ENCODE results near the gene EGFL8. TPM values are rescaled to one million over a fixed set of nuclear protein-coding genes. Genes with fewer than 3 reads are reported as not detected.
A peak's percentile ranks its signal among the peaks of the same experiment; 100 is the strongest.

EGFL8 gene
- total and polyA plus RNA-seq, 9 of the 15 experiments (the other 6 are each of a cell fraction or from before 2014, with no cell fraction given) = 2.2 to 47.4 (median 14.2) TPM

DNA sequence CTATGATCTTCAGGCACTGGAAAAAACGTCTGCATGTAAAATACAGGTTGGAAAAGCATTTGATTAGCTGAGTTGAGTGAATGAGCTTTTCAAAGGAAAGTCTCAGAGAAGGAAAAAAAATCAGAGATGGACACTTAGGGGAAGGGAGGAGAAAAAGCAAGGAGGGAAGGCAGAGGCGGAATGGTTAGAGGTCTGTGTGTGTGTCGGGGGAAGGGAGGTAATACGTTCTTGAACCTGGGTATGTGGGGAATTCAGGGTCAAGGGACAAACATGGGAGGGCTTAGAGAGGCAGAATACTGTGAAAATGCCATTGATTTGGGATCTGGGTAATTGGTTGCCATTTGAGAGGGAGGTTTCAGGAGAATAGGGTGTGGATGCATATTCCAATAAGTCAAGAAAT lies 17.7 kb upstream of the EGFL8 start:
- no peak overlapping the region for H3K27ac ChIP-seq (ENCODE audit: extremely low read depth, low read depth, low read length)
- no peaks in the 10 kb centered on the region for H3K27me3 ChIP-seq (ENCODE audit: control insufficient read depth in 2 of 2, insufficient read depth in 2 of 2, low read length in 2 of 2)
- in situ Hi-C loops (cut with MboI) = no loop called here
- BruUV-seq (replicated peaks) = no TSS peak
- H3K4me3 ChIP-seq = no peak overlapping the region
- H3K9ac ChIP-seq (ENCODE audit: insufficient read depth in 1 of 2, low read depth in 2 of 2, low read length in 2 of 2) = no peak overlapping the region
- ATAC-seq (no peak), DNase-seq (ENCODE audit: extremely low read depth in 1 of 4, low spot score in 3 of 4) (no peak), FAIRE-seq (peak; percentile 79)
- H3K4me2 ChIP-seq (ENCODE audit: insufficient read depth, low read length) = no peak overlapping the region
- H3K9me3 ChIP-seq (replicated peaks; ENCODE audit: control insufficient read depth, insufficient read depth, low read depth, low read length) = no peaks in the 10 kb centered on the region
- ChIA-PET POLR2A (interaction anchor here (0.9 to 1.6 kb wide), 2 partner anchors 15 to 30 kb away, joined by 3 to 4 read pairs; no protein-coding TSS in a partner anchor), CTCF (ENCODE audit: low intra/inter-chr PET ratio) (no interaction called here)
- intact Hi-C loops (cut with micrococcal nuclease) = no loop called here
- TF ChIP-seq, protein P1, sequence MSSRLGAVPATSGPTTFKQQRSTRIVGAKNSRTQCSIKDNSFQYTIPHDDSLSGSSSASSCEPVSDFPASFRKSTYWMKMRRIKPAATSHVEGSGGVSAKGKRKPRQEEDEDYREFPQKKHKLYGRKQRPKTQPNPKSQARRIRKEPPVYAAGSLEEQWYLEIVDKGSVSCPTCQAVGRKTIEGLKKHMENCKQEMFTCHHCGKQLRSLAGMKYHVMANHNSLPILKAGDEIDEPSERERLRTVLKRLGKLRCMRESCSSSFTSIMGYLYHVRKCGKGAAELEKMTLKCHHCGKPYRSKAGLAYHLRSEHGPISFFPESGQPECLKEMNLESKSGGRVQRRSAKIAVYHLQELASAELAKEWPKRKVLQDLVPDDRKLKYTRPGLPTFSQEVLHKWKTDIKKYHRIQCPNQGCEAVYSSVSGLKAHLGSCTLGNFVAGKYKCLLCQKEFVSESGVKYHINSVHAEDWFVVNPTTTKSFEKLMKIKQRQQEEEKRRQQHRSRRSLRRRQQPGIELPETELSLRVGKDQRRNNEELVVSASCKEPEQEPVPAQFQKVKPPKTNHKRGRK (tag; IDR thresholded peaks at IDR 0.05) = 0 out of 2 replicates have a peak, but pooled peaks have one; percentile 13
- TF ChIP-seq, protein P2, sequence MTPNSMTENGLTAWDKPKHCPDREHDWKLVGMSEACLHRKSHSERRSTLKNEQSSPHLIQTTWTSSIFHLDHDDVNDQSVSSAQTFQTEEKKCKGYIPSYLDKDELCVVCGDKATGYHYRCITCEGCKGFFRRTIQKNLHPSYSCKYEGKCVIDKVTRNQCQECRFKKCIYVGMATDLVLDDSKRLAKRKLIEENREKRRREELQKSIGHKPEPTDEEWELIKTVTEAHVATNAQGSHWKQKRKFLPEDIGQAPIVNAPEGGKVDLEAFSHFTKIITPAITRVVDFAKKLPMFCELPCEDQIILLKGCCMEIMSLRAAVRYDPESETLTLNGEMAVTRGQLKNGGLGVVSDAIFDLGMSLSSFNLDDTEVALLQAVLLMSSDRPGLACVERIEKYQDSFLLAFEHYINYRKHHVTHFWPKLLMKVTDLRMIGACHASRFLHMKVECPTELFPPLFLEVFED (CRISPR knock-in tag; conservative IDR thresholded peaks at IDR 0.05) = peak; percentile 24; the same call in 1 of the 2 replicates
- TF ChIP-seq, protein P3, sequence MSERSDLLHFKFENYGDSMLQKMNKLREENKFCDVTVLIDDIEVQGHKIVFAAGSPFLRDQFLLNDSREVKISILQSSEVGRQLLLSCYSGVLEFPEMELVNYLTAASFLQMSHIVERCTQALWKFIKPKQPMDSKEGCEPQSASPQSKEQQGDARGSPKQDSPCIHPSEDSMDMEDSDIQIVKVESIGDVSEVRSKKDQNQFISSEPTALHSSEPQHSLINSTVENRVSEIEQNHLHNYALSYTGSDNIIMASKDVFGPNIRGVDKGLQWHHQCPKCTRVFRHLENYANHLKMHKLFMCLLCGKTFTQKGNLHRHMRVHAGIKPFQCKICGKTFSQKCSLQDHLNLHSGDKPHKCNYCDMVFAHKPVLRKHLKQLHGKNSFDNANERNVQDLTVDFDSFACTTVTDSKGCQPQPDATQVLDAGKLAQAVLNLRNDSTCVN (CRISPR knock-in tag; IDR thresholded peaks at IDR 0.05) = 0 out of 2 replicates have a peak, but pooled peaks have one; percentile 11
- TF ChIP-seq, protein P4, sequence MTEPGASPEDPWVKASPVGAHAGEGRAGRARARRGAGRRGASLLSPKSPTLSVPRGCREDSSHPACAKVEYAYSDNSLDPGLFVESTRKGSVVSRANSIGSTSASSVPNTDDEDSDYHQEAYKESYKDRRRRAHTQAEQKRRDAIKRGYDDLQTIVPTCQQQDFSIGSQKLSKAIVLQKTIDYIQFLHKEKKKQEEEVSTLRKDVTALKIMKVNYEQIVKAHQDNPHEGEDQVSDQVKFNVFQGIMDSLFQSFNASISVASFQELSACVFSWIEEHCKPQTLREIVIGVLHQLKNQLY (CRISPR knock-in tag; conservative IDR thresholded peaks at IDR 0.05) = no peak
- TF ChIP-seq SMARCA4 (IDR thresholded peaks at IDR 0.05) = 0 out of 2 replicates have a peak, but pooled peaks have one; percentile 5
- no peak for TF ChIP-seq ZNF12 (CRISPR knock-in tag; IDR thresholded peaks at IDR 0.05)
- TF ChIP-seq, protein P5, sequence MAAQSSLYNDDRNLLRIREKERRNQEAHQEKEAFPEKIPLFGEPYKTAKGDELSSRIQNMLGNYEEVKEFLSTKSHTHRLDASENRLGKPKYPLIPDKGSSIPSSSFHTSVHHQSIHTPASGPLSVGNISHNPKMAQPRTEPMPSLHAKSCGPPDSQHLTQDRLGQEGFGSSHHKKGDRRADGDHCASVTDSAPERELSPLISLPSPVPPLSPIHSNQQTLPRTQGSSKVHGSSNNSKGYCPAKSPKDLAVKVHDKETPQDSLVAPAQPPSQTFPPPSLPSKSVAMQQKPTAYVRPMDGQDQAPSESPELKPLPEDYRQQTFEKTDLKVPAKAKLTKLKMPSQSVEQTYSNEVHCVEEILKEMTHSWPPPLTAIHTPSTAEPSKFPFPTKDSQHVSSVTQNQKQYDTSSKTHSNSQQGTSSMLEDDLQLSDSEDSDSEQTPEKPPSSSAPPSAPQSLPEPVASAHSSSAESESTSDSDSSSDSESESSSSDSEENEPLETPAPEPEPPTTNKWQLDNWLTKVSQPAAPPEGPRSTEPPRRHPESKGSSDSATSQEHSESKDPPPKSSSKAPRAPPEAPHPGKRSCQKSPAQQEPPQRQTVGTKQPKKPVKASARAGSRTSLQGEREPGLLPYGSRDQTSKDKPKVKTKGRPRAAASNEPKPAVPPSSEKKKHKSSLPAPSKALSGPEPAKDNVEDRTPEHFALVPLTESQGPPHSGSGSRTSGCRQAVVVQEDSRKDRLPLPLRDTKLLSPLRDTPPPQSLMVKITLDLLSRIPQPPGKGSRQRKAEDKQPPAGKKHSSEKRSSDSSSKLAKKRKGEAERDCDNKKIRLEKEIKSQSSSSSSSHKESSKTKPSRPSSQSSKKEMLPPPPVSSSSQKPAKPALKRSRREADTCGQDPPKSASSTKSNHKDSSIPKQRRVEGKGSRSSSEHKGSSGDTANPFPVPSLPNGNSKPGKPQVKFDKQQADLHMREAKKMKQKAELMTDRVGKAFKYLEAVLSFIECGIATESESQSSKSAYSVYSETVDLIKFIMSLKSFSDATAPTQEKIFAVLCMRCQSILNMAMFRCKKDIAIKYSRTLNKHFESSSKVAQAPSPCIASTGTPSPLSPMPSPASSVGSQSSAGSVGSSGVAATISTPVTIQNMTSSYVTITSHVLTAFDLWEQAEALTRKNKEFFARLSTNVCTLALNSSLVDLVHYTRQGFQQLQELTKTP (IDR thresholded peaks at IDR 0.05; ENCODE audit: low read depth in 1 of 2, partially characterized antibody in 2 of 2) = peak in 1 of 2 experiments; percentile 8
- no peaks in the 10 kb centered on the region for H3K9me1 ChIP-seq (ENCODE audit: control insufficient read depth, insufficient read depth, low read length)
- no peaks in the 10 kb centered on the region for H3K36me3 ChIP-seq (ENCODE audit: control insufficient read depth, insufficient read depth, low read length)
- no peak overlapping the region for H2AFZ ChIP-seq (ENCODE audit: low read depth, low read length)
- H3K4me1 ChIP-seq (replicated peaks in 1 of 2; ENCODE audit: control insufficient read depth in 2 of 2, insufficient read depth in 2 of 2, low read length in 2 of 2) = peaks cover 9 to 23% of the 10 kb centered on the region in 2 experiments
- no peaks in the 10 kb centered on the region for H4K20me1 ChIP-seq (replicated peaks; ENCODE audit: control insufficient read depth, insufficient read depth, low read length)
- H3K79me2 ChIP-seq (ENCODE audit: control insufficient read depth, insufficient read depth, low read length) = no peaks in the 10 kb centered on the region
- WGBS (ENCODE audit: insufficient coverage, low coverage, missing lambda C conversion rate) = 15% methylated on average over 4 of the region's 4 CpGs

Measured in K562 (cell line).